ENCODE results near the gene DISC1.

Gene DISC1

DNA sequence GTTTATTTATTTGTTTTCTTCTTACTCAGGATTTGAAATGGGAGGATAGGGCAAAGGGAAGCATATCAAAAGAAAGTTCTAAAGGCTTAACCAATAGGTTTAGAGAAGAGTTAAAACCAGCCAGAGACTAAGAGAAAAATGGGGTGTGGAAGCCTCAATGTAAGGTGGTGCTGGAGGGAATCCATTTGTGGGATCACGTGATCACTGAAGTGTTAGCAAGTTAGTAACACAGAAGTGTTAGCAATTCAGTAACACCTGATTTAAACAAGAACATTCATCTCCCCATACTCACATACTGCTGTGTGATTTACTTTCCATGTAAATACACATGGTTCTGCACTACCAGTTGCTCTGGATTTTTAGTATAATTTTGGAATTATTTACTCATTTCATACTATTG is 451.2 kb downstream of the DISC1 start:
- no peak for DNase-seq

- DNase-seq = no peak
These were observed 458.1 kb downstream of the DISC1 start for GRCh38 chr1:232084584-232085223.

DNA sequence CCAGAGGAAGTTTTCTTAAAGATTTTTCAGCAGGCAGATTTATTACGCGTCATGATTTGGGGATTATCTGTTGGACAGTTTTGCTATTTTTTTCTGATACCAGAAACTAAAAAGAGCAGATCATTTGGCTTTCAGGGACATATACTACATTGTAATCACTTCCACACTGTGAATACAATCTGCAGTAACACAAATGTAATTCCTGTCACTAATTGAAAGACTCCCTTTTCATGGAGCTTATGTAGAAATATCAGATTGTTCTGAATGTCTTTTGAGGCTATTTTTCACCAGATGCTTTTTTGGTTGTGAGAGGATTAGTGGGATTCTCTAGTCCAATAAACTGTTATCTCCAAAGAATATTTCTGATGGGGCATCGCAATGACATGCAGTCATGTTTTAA is 464.2 kb downstream of the DISC1 start:
- DNase-seq = no peak
